ENCODE data around the gene GPX2. TPM values are rescaled to one million over a fixed set of nuclear protein-coding genes. Genes with fewer than 3 reads are reported as not detected.

GPX2 gene
- total and polyA plus RNA-seq, 8 donors = 22.8 to 464 (median 196) TPM

GRCh38 chr14:64960762-64961276 lies 18.3 kb upstream of the GPX2 start:
- intact Hi-C loops (cut with DNase I; ENCODE audit: low total_unique reads) = no loop called here
- H3K36me3 ChIP-seq = peaks cover 0 to under 1% (median 0%) of the 10 kb centered on the region in 4 donors
- DNase-seq = peak; percentile 35 to 85
- TF ChIP-seq POLR2AphosphoS5 (IDR thresholded peaks at IDR 0.05) = peak in 1 of 3 donors; percentile 59
- TF ChIP-seq, protein P1, sequence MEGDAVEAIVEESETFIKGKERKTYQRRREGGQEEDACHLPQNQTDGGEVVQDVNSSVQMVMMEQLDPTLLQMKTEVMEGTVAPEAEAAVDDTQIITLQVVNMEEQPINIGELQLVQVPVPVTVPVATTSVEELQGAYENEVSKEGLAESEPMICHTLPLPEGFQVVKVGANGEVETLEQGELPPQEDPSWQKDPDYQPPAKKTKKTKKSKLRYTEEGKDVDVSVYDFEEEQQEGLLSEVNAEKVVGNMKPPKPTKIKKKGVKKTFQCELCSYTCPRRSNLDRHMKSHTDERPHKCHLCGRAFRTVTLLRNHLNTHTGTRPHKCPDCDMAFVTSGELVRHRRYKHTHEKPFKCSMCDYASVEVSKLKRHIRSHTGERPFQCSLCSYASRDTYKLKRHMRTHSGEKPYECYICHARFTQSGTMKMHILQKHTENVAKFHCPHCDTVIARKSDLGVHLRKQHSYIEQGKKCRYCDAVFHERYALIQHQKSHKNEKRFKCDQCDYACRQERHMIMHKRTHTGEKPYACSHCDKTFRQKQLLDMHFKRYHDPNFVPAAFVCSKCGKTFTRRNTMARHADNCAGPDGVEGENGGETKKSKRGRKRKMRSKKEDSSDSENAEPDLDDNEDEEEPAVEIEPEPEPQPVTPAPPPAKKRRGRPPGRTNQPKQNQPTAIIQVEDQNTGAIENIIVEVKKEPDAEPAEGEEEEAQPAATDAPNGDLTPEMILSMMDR (IDR thresholded peaks at IDR 0.05) = no peak
- TF ChIP-seq EP300 (IDR thresholded peaks at IDR 0.05) = no peak
- TF ChIP-seq POLR2A (IDR thresholded peaks at IDR 0.05) = no peak
- no peaks in the 10 kb centered on the region for H3K27me3 ChIP-seq
- 29 to 40% (median 34%) methylated on average over 5 of the region's 5 CpGs for WGBS, 5 donors
- H3K4me1 ChIP-seq = peaks cover 6 to 23% (median 14%) of the 10 kb centered on the region in 4 donors
- H3K27ac ChIP-seq = peak overlapping the region; percentile 38 to 57 (median 51)
- no peaks in the 10 kb centered on the region for H3K9me3 ChIP-seq
- no peak overlapping the region for H3K4me3 ChIP-seq

- peaks cover 6 to 28% (median 14%) of the 10 kb centered on the region in 4 donors for H3K4me1 ChIP-seq
- no peak overlapping the region for H3K4me3 ChIP-seq
- intact Hi-C loops (cut with DNase I; ENCODE audit: low total_unique reads) = no loop called here
- no peaks in the 10 kb centered on the region for H3K9me3 ChIP-seq
- DNase-seq = no peak
- H3K27ac ChIP-seq = no peak overlapping the region
- TF ChIP-seq POLR2AphosphoS5 (IDR thresholded peaks at IDR 0.05) (no peak), POLR2A (IDR thresholded peaks at IDR 0.05) (no peak), EP300 (IDR thresholded peaks at IDR 0.05) (no peak)
- TF ChIP-seq, protein P1 (IDR thresholded peaks at IDR 0.05) = no peak
- H3K36me3 ChIP-seq = peaks cover 0 to 5% (median 0%) of the 10 kb centered on the region in 4 donors
- H3K27me3 ChIP-seq = no peaks in the 10 kb centered on the region
- 56 to 81% (median 75%) methylated on average over 5 of the region's 5 CpGs for WGBS, 5 donors
These were observed 16.2 kb upstream of the GPX2 start for GRCh38 chr14:64958743-64959142.

DNA sequence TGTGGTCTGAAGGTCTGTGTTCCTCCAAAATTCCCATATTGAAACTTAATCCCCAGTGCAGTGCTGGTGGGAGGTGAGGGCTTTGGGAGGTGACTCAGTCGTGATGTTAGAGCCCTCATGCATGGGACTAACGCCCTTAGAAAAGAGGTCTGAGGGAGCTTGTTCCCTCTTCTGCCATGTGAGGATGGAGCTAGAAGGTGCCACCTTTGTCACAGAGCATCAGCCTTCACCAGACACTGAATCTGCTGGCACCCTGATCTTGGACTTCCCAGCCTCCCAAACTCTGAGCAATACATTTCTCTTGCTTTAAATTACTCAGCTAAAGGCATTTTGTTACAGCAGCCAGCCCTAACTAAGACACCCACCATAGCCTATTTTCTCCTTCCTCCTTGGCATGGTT lies 15.7 kb upstream of the GPX2 start:
- no peak for TF ChIP-seq POLR2A (IDR thresholded peaks at IDR 0.05)
- TF ChIP-seq POLR2AphosphoS5 (IDR thresholded peaks at IDR 0.05) = no peak
- TF ChIP-seq EP300 (IDR thresholded peaks at IDR 0.05) = no peak
- TF ChIP-seq, protein P1 (IDR thresholded peaks at IDR 0.05) = no peak
- no peak for DNase-seq
- Histone ChIP-seq H3K36me3 (peaks cover 0 to 5% (median 0%) of the 10 kb centered on the region in 4 donors), H3K4me1 (peaks cover 8 to 28% (median 15%) of the 10 kb centered on the region in 4 donors), H3K9me3 (no peaks in the 10 kb centered on the region), H3K27me3 (no peaks in the 10 kb centered on the region), H3K27ac (no peak overlapping the region), H3K4me3 (no peak overlapping the region)
- intact Hi-C loops (cut with DNase I; ENCODE audit: low total_unique reads) = no loop called here
- 93 to 100% (median 96%) methylated on average over 2 of the region's 2 CpGs for WGBS, 5 donors

DNA sequence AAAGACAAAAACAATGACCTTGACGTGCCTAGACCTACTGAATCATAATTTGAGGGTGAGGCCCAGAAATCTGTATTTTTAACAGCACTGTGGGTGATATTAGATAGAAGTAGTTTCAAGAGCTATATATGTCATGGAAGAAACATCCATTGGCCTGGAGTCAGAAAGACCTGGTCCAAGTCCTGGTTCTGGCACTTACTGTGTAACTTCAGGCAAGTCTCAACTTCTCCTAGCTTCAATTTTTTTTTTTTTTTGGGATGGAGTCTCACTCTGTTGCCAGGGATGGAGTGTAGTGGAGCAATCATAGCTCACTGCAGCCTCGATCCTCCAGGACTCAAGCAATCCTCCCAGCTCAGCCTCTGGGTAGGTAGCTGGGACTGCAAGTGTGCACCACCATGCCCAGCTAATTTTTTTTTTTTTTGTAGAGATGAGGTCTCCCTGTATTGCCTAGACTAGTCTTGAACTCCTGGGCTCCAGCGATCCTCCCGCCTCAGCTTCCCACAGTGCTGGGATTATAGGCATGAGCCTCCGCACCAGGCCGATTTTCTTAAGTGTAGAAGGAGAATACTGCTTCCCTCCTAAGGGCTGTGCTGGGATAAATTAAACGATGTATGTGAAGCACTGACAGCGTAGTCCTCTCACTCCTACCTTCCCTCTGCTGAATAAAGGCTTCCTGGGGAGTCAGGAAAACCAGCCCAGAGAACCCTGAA lies 14.3 kb upstream of the GPX2 start:
- intact Hi-C loops (cut with DNase I; ENCODE audit: low total_unique reads) = no loop called here
- H3K27me3 ChIP-seq = no peaks in the 10 kb centered on the region
- H3K36me3 ChIP-seq = peaks cover 0 to 7% (median 1%) of the 10 kb centered on the region in 4 donors
- H3K9me3 ChIP-seq = no peaks in the 10 kb centered on the region
- H3K4me1 ChIP-seq = peaks cover 14 to 37% (median 22%) of the 10 kb centered on the region in 4 donors
- WGBS, 5 donors = 88 to 94% (median 91%) methylated on average over 8 of the region's 8 CpGs
- TF ChIP-seq POLR2A (IDR thresholded peaks at IDR 0.05) = no peak
- TF ChIP-seq, protein P1 (IDR thresholded peaks at IDR 0.05) = no peak
- no peak for TF ChIP-seq POLR2AphosphoS5 (IDR thresholded peaks at IDR 0.05)
- no peak for TF ChIP-seq EP300 (IDR thresholded peaks at IDR 0.05)
- no peak for DNase-seq
- no peak overlapping the region for H3K27ac ChIP-seq
- H3K4me3 ChIP-seq = no peak overlapping the region
